GM12801 (cell line): ENCODE measurements around the gene IL1RAPL1.

Source experiments
- CTCF ChIP-seq: IDR thresholded peaks from one replicate; pipeline ENCODE4 v1.5.1; 2011; ENCODE audit warnings: control low read depth; ENCODE audit not compliant: insufficient read length; ENCODE audit errors: extremely low read depth

The IL1RAPL1 gene

GRCh38 chrX:29110041-29110440, 522.8 kb downstream of the IL1RAPL1 start:
- TF ChIP-seq CTCF = no peak

- TF ChIP-seq CTCF = no peak
These were observed 526.0 kb downstream of the IL1RAPL1 start for GRCh38 chrX:29113221-29113620.

GRCh38 chrX:29130905-29131304, 543.7 kb downstream of the IL1RAPL1 start:
- no peak for TF ChIP-seq CTCF

GRCh38 chrX:29136904-29137303, 549.7 kb downstream of the IL1RAPL1 start:
- TF ChIP-seq CTCF = no peak

GRCh38 chrX:29138003-29138402, 550.8 kb downstream of the IL1RAPL1 start:
- TF ChIP-seq CTCF = no peak

GRCh38 chrX:29143356-29143755, 556.1 kb downstream of the IL1RAPL1 start:
- no peak for TF ChIP-seq CTCF

GRCh38 chrX:29143756-29144155, 556.5 kb downstream of the IL1RAPL1 start:
- no peak for TF ChIP-seq CTCF

- TF ChIP-seq CTCF = no peak
These were observed 558.1 kb downstream of the IL1RAPL1 start for GRCh38 chrX:29145316-29145715.
